GM18909 (cell line): Measurements from ENCODE around the gene RS1.
A peak's percentile ranks its signal among the peaks of the same experiment; 100 is the strongest.

ENCODE experiments used
- ATAC-seq: cut with Tn5 transposase; IDR thresholded peaks from one replicate; pipeline ENCODE4 v1.9.1; 2021; ENCODE audit warnings: mild to moderate bottlenecking; ENCODE audit not compliant: unreplicated experiment, poor library complexity

Gene RS1

GRCh38 chrX:18674417-18674787 is 2.5 kb upstream of the RS1 start:
- peak; percentile 47 for ATAC-seq

- no peak for ATAC-seq
These were observed 3.7 kb downstream of the RS1 start for GRCh38 chrX:18668071-18668835.

GRCh38 chrX:18666614-18667013 is 5.3 kb downstream of the RS1 start:
- ATAC-seq: no peak

GRCh38 chrX:18664947-18665346 is 7.0 kb downstream of the RS1 start:
- ATAC-seq: no peak

GRCh38 chrX:18661273-18661672 is 10.6 kb downstream of the RS1 start:
- ATAC-seq: no peak

- no peak for ATAC-seq
These were observed 16.8 kb downstream of the RS1 start for GRCh38 chrX:18654875-18655836.

GRCh38 chrX:18652636-18653035 is 19.3 kb downstream of the RS1 start:
- no peak for ATAC-seq

GRCh38 chrX:18650662-18651061 is 21.2 kb downstream of the RS1 start:
- no peak for ATAC-seq

GRCh38 chrX:18649498-18649951 is 22.4 kb downstream of the RS1 start:
- no peak for ATAC-seq

GRCh38 chrX:18647621-18648020 is 24.3 kb downstream of the RS1 start:
- no peak for ATAC-seq

GRCh38 chrX:18643853-18644252 is 28.1 kb downstream of the RS1 start:
- no peak for ATAC-seq

- no peak for ATAC-seq
These were observed 28.7 kb downstream of the RS1 start for GRCh38 chrX:18643243-18643642.

GRCh38 chrX:18640686-18641085 is 31.2 kb downstream of the RS1 start:
- no peak for ATAC-seq

- ATAC-seq: no peak
These were observed 32.6 kb downstream of the RS1 start for GRCh38 chrX:18639280-18639679.

GRCh38 chrX:18638398-18638797 is 33.5 kb downstream of the RS1 start:
- no peak for ATAC-seq

- ATAC-seq: no peak
These were observed 41.0 kb downstream of the RS1 start for GRCh38 chrX:18630934-18631333.

- no peak for ATAC-seq
These were observed 47.3 kb downstream of the RS1 start for GRCh38 chrX:18624599-18624998.

- no peak for ATAC-seq
These were observed 51.6 kb downstream of the RS1 start for GRCh38 chrX:18620349-18620748.

GRCh38 chrX:18619288-18619687 is 52.6 kb downstream of the RS1 start:
- ATAC-seq: no peak

GRCh38 chrX:18617407-18617750 is 54.5 kb downstream of the RS1 start:
- ATAC-seq: no peak

- no peak for ATAC-seq
These were observed 55.1 kb downstream of the RS1 start for GRCh38 chrX:18616688-18617406.
